ENCODE measurements around the gene IL19.

Gene IL19

GRCh38 chr1:206883876-206884275, 113.3 kb downstream of the IL19 start:
- no peak for DNase-seq (ENCODE audit: low read depth, low spot score)
- H3K27ac ChIP-seq = no peak overlapping the region

- peak; percentile 53 for DNase-seq (ENCODE audit: low read depth, low spot score)
- H3K27ac ChIP-seq = peak overlapping the region; percentile 59
Measured at GRCh38 chr1:206885341-206886060, 114.9 kb downstream of the IL19 start.

GRCh38 chr1:206886831-206887230, 116.3 kb downstream of the IL19 start:
- no peak for DNase-seq (ENCODE audit: low read depth, low spot score)
- no peak overlapping the region for H3K27ac ChIP-seq

GRCh38 chr1:206887701-206888100, 117.1 kb downstream of the IL19 start:
- peak overlapping the region; percentile 5 for H3K27ac ChIP-seq
- no peak for DNase-seq (ENCODE audit: low read depth, low spot score)

GRCh38 chr1:206890125-206891060, 119.8 kb downstream of the IL19 start:
- peak overlapping the region; percentile 86 for H3K27ac ChIP-seq
- no peak for DNase-seq (ENCODE audit: low read depth, low spot score)

GRCh38 chr1:206891412-206891811, 120.8 kb downstream of the IL19 start:
- DNase-seq (ENCODE audit: low read depth, low spot score) = no peak

More at GRCh38 chr1:206891412-206891811, 120.8 kb downstream of the IL19 start:
- H3K27ac ChIP-seq = peak overlapping the region; percentile 86
